Smooth muscle cell (in vitro differentiated cells): ENCODE measurements around the gene AGMO. TPM values are rescaled to one million over a fixed set of nuclear protein-coding genes. Genes with fewer than 3 reads are reported as not detected.

ENCODE experiments used
- polyA plus RNA-seq: library from polyadenylated mRNA; unstranded; fragments of >200 nt; fragmentation: Nextera tagmentation; extraction: Ambion mirVana; gene quantifications from 2 replicates; pipeline ENCODE4 v1.2.1, GENCODE V29; 2016
- total RNA-seq: library from RNA; depleted of rRNA; stranded (reverse); fragments of >200 nt; gene quantifications from 2 replicates; pipeline ENCODE4 v1.2.3, GENCODE V29; 2014

The AGMO gene
- total and polyA plus RNA-seq, 2 experiments from 2014 or later, result 0.27 to 0.50 TPM

Other genes with a start within 250 kb of the AGMO start
- not detected in 2 replicates for gene MEOX2, start 124.7 kb upstream of the AGMO start, total RNA-seq
- gene MEOX2, start 124.7 kb upstream of the AGMO start, polyA plus RNA-seq, result 0.19 TPM in 1 of 2 replicates, not detected in the other